Measurements from ENCODE around the gene RNF168. TPM values are rescaled to one million over a fixed set of nuclear protein-coding genes. Genes with fewer than 3 reads are reported as not detected.
A peak's percentile ranks its signal among the peaks of the same experiment; 100 is the strongest.
"Not testable (repeated sequence)": the region's sequence is repeated elsewhere in the genome, so short reads cannot be mapped to it uniquely, and the experiment has no call there.

Gene RNF168
- total and polyA plus RNA-seq, 11 donors, result 8.4 to 31.8 (median 20.8) TPM

DNA sequence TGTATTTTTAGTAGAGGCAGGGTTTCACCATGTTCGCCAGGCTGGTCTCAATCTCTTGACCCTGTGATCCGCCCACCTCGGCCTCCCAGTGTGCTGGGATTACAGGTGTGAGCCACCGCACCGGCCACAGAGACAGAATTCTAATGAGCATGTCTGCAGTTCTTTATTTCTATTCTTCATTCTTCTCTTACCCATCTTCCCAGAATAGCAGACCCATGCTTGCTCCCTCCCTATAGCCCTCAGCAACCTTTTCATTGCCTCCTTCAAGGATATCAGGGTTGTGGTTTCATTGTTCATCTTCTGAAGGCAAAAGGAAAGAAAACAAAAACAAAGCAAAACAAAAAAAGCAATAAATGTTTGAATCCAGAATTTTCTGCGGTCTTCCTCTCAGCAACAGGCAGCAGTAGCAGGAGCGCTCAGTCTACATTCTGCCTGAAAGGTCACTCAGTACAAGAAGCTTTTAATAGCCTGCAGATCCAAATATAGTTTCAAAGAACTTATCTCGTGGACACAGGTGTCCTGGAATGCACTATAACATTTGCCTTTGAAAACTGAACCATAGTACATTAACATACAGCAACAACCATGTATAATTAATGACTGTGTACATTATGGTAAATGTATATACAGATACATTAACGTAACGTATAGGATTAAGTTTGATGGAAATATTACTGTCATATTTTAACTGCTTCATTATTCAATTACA lies 11.5 kb upstream of the RNF168 start, which contains the start of gene SMCO1:
Gene SMCO1, minus strand, starts transcription at position 434 of the 709 bp plus-strand sequence. Its CDS starts 137 bp downstream, at position 297.
- no peaks in the 10 kb centered on the region for H3K36me3 ChIP-seq
- TF ChIP-seq POLR2A (IDR thresholded peaks at IDR 0.05), result peak in 1 of 2 donors; percentile 44
- TF ChIP-seq, protein P1, sequence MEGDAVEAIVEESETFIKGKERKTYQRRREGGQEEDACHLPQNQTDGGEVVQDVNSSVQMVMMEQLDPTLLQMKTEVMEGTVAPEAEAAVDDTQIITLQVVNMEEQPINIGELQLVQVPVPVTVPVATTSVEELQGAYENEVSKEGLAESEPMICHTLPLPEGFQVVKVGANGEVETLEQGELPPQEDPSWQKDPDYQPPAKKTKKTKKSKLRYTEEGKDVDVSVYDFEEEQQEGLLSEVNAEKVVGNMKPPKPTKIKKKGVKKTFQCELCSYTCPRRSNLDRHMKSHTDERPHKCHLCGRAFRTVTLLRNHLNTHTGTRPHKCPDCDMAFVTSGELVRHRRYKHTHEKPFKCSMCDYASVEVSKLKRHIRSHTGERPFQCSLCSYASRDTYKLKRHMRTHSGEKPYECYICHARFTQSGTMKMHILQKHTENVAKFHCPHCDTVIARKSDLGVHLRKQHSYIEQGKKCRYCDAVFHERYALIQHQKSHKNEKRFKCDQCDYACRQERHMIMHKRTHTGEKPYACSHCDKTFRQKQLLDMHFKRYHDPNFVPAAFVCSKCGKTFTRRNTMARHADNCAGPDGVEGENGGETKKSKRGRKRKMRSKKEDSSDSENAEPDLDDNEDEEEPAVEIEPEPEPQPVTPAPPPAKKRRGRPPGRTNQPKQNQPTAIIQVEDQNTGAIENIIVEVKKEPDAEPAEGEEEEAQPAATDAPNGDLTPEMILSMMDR (IDR thresholded peaks at IDR 0.05), result no peak
- 49 to 64% (median 59%) methylated on average over 10 of the region's 10 CpGs for WGBS, 4 donors
- no peaks in the 10 kb centered on the region for H3K27me3 ChIP-seq
- DNase-seq, result no peak
- peak within 1 kb of the TSS in 11 of 12 donors; percentile 0 to 53 (median 32) for H3K4me3 ChIP-seq
- ATAC-seq, result peak; percentile 83 to 93 (median 92)
- H3K27ac ChIP-seq, result peak within 1 kb of the TSS; percentile 51 to 95 (median 82)
- peaks cover 0 to 10% (median 1%) of the 10 kb centered on the region in 12 donors for H3K4me1 ChIP-seq
- intact Hi-C loops (cut with DNase I), result loop anchor here in 7 of 10 donors (5.0 to 10.0 kb wide), 5 partner anchors 243 to 450 kb away; no protein-coding TSS in a partner anchor
- peaks cover 0 to 28% (median 20%) of the 10 kb centered on the region in 12 donors for H3K9me3 ChIP-seq

DNA sequence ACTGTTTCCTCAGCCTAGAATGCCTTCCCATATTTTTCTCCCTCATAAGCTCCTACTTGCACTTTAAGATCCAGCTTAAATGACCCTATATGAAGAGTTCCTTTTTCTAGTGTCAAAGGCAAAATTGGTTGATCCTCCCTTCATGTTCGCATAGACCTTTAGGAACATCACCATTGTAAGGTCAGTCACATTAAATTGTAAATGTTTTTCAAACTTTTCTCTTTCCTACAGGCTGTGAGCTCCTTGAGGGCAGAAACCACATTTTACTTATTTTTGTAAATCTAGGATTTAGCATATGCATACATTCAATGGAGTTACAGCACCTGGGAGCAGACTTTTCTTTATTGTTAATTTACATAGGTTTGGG lies 10.8 kb upstream of the RNF168 start:
- no peak for ATAC-seq
- H3K27me3 ChIP-seq, result no peaks in the 10 kb centered on the region
- intact Hi-C loops (cut with DNase I), result loop anchor here in 1 of 10 donors (10.0 kb wide), 1 partner anchor 450 kb away; no protein-coding TSS in a partner anchor
- H3K4me3 ChIP-seq, result peak overlapping the region in 10 of 12 donors; percentile 0 to 53 (median 34)
- peak overlapping the region in 11 of 12 donors; percentile 9 to 95 (median 84) for H3K27ac ChIP-seq
- peaks cover 0 to 10% (median 1%) of the 10 kb centered on the region in 12 donors for H3K4me1 ChIP-seq
- no peak for TF ChIP-seq POLR2A (IDR thresholded peaks at IDR 0.05)
- TF ChIP-seq, protein P1 (IDR thresholded peaks at IDR 0.05), result no peak
- peaks cover 0 to 20% (median 13%) of the 10 kb centered on the region in 12 donors for H3K9me3 ChIP-seq
- H3K36me3 ChIP-seq, result peaks cover 0 to under 1% (median 0%) of the 10 kb centered on the region in 9 donors
- DNase-seq, result no peak
- WGBS, 4 donors, result 94 to 99% (median 95%) methylated on average over 1 of the region's 1 CpG

DNA sequence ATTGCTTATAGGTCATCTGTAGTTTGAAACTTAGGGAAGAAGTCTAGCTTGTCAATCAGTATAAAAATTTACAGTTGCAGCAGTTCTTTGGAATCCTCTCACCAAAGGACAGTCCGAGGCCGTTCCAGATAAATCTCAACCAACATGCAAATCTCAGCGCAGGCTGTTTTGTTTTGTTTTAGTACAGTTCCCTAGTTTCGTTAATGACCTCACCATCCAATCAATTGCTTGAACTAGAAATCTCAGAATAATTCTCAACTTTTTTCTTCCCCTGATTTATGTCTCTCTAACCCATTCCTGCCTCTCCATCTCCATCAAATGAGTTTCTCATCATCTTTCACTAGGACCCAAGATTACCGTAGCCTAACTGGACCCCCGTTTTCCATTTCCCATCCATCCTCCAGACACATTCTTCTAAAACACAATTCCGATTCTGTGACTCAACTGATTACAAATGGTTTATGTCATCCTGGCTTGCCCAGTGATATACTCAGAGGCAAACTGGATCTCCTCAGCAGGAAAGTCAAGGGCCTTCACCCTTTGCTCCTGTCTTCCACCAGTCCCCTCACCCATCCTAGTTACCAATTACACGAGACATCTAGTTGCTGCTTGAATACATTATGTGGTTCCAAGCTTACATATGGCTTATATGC lies 10.3 kb upstream of the RNF168 start:
- Histone ChIP-seq H3K27me3 (no peaks in the 10 kb centered on the region), H3K4me3 (peak overlapping the region in 8 of 12 donors; percentile 4 to 53 (median 40)), H3K9me3 (peaks cover 0 to 15% (median 8%) of the 10 kb centered on the region in 12 donors), H3K36me3 (peaks cover 0 to 3% (median 0%) of the 10 kb centered on the region in 9 donors), H3K4me1 (peaks cover 0 to 10% (median 1%) of the 10 kb centered on the region in 12 donors), H3K27ac (peak overlapping the region in 10 of 12 donors; percentile 9 to 95 (median 85))
- 51 to 56% (median 54%) methylated on average over 8 of the region's 8 CpGs for WGBS, 4 donors
- intact Hi-C loops (cut with DNase I), result loop anchor here in 1 of 10 donors (10.0 kb wide), 1 partner anchor 449 kb away; no protein-coding TSS in a partner anchor
- no peak for TF ChIP-seq POLR2A (IDR thresholded peaks at IDR 0.05)
- TF ChIP-seq, protein P1 (IDR thresholded peaks at IDR 0.05), result no peak
- ATAC-seq (peak in 2 of 4 donors; percentile 46 to 49), DNase-seq (no peak)

DNA sequence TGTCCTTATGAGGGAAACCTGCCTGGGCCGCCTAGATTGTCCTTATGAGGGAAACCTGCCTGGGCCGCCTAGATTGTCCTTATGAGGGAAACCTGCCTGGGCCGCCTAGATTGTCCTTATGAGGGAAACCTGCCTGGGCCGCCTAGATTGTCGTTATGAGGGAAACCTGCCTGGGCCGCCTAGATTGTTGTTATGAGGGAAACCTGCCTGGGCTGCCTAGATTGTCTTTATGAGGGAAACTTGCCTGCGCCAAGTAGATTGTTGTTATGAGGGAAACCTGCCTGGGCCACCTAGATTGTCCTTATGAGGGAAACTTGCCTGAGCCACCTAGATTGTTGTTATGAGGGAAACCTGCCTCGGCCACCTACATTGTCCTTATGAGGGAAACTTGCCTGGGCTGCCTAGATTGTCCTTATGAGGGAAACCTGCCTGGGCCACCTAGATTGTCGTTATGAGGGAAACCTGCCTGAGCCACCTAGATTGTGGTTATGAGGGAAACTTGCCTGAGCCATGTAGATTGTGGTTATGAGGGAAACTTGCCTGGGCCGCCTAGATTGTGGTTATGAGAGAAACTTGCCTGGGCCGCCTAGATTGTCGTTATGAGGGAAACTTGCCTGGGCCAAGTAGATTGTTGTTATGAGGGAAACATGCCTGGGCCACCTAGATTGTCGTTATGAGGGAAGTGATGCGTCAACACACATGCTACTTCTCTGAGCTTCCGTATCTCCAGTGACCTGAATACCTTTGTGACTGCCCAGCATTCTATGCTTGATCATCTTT lies 8.3 kb upstream of the RNF168 start:
- H3K27ac ChIP-seq, H3K9me3 ChIP-seq, ATAC-seq, DNase-seq, H3K4me1 ChIP-seq, H3K27me3 ChIP-seq, H3K4me3 ChIP-seq: not testable (repeated sequence)
- 80 to 88% (median 88%) methylated on average over 12 to 15 of the region's 15 CpGs for WGBS, 4 donors
- H3K36me3 ChIP-seq, result peaks cover 0 to 15% (median 3%) of the 10 kb centered on the region in 9 donors
- intact Hi-C loops (cut with DNase I), result loop anchor here in 1 of 10 donors (10.0 kb wide), 1 partner anchor 447 kb away; no protein-coding TSS in a partner anchor

DNA sequence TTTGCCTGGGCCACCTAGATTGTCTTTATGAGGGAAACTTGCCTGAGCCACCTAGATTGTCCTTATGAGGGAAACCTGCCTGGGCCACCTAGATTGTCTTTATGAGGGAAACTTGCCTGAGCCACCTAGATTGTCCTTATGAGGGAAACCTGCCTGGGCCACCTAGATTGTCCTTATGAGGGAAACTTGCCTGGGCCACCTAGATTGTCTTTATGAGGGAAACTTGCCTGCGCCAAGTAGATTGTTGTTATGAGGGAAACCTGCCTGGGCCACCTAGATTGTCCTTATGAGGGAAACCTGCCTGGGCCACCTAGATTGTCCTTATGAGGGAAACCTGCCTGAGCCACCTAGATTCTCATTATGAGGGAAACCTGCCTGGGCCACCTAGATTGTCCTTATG lies 7.5 kb upstream of the RNF168 start:
- intact Hi-C loops (cut with DNase I), result loop anchor here in 1 of 10 donors (10.0 kb wide), 1 partner anchor 446 kb away; no protein-coding TSS in a partner anchor
- ATAC-seq, H3K27me3 ChIP-seq: not testable (repeated sequence)

More for the DNA sequence above, 7.5 kb upstream of the RNF168 start:
- not testable (repeated sequence) for H3K27ac ChIP-seq, DNase-seq, H3K4me1 ChIP-seq, H3K4me3 ChIP-seq
- 88 to 100% (median 100%) methylated on average over 1 of the region's 1 CpG for WGBS, 4 donors
- peaks cover 0 to 18% (median 3%) of the 10 kb centered on the region in 9 donors for H3K36me3 ChIP-seq
- peaks cover 0 to 13% (median 1%) of the 10 kb centered on the region in 12 donors for H3K9me3 ChIP-seq

Data from heart left ventricle (tissue), 16 donors.